Measurements from ENCODE around the gene ARNT2. TPM values are rescaled to one million over a fixed set of nuclear protein-coding genes. Genes with fewer than 3 reads are reported as not detected.
"Not testable (repeated sequence)": the region's sequence is repeated elsewhere in the genome, so short reads cannot be mapped to it uniquely, and the experiment has no call there.

The ARNT2 gene
- polyA plus RNA-seq, 2 of the 4 experiments (the other 2 are of a cell fraction), result 8.9 to 17.0 TPM

GRCh38 chr15:80386151-80386550, 18.0 kb upstream of the ARNT2 start:
- WGBS (ENCODE audit: missing lambda C conversion rate), result 56% methylated on average over 1 of the region's 1 CpG
- Histone ChIP-seq H3K27ac (no peak overlapping the region), H3K9me3 (no peaks in the 10 kb centered on the region), H3K4me3 (no peak overlapping the region), H3K4me1 (no peaks in the 10 kb centered on the region), H3K4me2 (no peak overlapping the region)
- no peak for FAIRE-seq
- ChIA-PET POLR2A (no interaction called here), CTCF (interaction anchor here (0.6 to 2.3 kb wide), 5 partner anchors 10 to 190 kb away, joined by 3 to 7 read pairs (median 4); no protein-coding TSS in a partner anchor)
- DNase-seq (ENCODE audit: low read depth in 1 of 2, low spot score in 1 of 2), result no peak
- no peak for TF ChIP-seq NR3C1 (IDR thresholded peaks at IDR 0.05)
- no peak for TF ChIP-seq RNF2 (IDR thresholded peaks at IDR 0.05; ENCODE audit: borderline replicate concordance, low read depth)
- TF ChIP-seq HDAC2 (IDR thresholded peaks at IDR 0.05), result no peak
- TF ChIP-seq GATA3 (IDR thresholded peaks at IDR 0.05; ENCODE audit: borderline replicate concordance), result no peak
- TF ChIP-seq CHD4 (IDR thresholded peaks at IDR 0.05; ENCODE audit: borderline replicate concordance), result no peak
- TF ChIP-seq POLR2AphosphoS2 (conservative IDR thresholded peaks at IDR 0.05; ENCODE audit: low read length), result no peak
- TF ChIP-seq MYC (IDR thresholded peaks at IDR 0.05; ENCODE audit: borderline replicate concordance, low read length), result no peak
- TF ChIP-seq NFE2L2 (conservative IDR thresholded peaks at IDR 0.05; ENCODE audit: low read length), result no peak
- TF ChIP-seq BHLHE40 (IDR thresholded peaks at IDR 0.05; ENCODE audit: low read depth, low read length), result no peak
- no peak; a peak in 1 of 6 replicates for ATAC-seq

GRCh38 chr15:80388326-80388725, 15.9 kb upstream of the ARNT2 start:
- DNase-seq (ENCODE audit: low read depth in 1 of 2, low spot score in 1 of 2) (no peak), ATAC-seq (no peak), FAIRE-seq (no peak)
- H3K9me3 ChIP-seq, result no peaks in the 10 kb centered on the region
- POLR2A ChIA-PET, result interaction anchor here (0.7 to 1.4 kb wide), 2 partner anchors 9 to 15 kb away, joined by 3 read pairs; no protein-coding TSS in a partner anchor
- CTCF ChIA-PET, result interaction anchor here (0.8 to 1.5 kb wide), 2 partner anchors 108 to 391 kb away, joined by 3 read pairs; partner anchors contain the start of gene CEMIP
- WGBS (ENCODE audit: missing lambda C conversion rate), result 61% methylated on average over 3 of the region's 3 CpGs
- TF ChIP-seq NPAS2 (CRISPR knock-in tag; IDR thresholded peaks at IDR 0.05; ENCODE audit: borderline replicate concordance), result no peak
- no peak for TF ChIP-seq HMGXB4 (CRISPR knock-in tag; IDR thresholded peaks at IDR 0.05; ENCODE audit: borderline replicate concordance)
- TF ChIP-seq CHD4 (IDR thresholded peaks at IDR 0.05; ENCODE audit: borderline replicate concordance), result no peak
- no peak overlapping the region for H3K4me2 ChIP-seq
- no peak overlapping the region for H3K27ac ChIP-seq
- H3K4me1 ChIP-seq, result no peaks in the 10 kb centered on the region
- H3K4me3 ChIP-seq, result no peak overlapping the region

GRCh38 chr15:80389370-80389769, 14.8 kb upstream of the ARNT2 start:
- Histone ChIP-seq H3K4me2 (no peak overlapping the region), H3K9me3 (no peaks in the 10 kb centered on the region), H3K4me3 (no peak overlapping the region), H3K27ac (no peak overlapping the region), H3K4me1 (no peaks in the 10 kb centered on the region)
- FAIRE-seq (no peak), ATAC-seq (no peak), DNase-seq (ENCODE audit: low read depth in 1 of 2, low spot score in 1 of 2) (no peak)
- WGBS (ENCODE audit: missing lambda C conversion rate), result 64% methylated on average over 1 of the region's 1 CpG
- TF ChIP-seq NR3C1 (IDR thresholded peaks at IDR 0.05) (no peak), CEBPB (IDR thresholded peaks at IDR 0.05) (no peak)
- ChIA-PET POLR2A (no interaction called here), CTCF (no interaction called here)

GRCh38 chr15:80390942-80391341, 13.2 kb upstream of the ARNT2 start:
- ATAC-seq; H3K9me3 ChIP-seq; H3K4me2 ChIP-seq; H3K4me3 ChIP-seq; H3K27ac ChIP-seq; POLR2A ChIA-PET; FAIRE-seq; DNase-seq (ENCODE audit: low read depth in 1 of 2, low spot score in 1 of 2); H3K4me1 ChIP-seq; CTCF ChIA-PET: not testable (repeated sequence)
- 39% methylated on average over 1 of the region's 1 CpG for WGBS (ENCODE audit: missing lambda C conversion rate)

GRCh38 chr15:80395616-80396015, 8.6 kb upstream of the ARNT2 start:
- Histone ChIP-seq H3K4me1 (no peaks in the 10 kb centered on the region), H3K9me3 (no peaks in the 10 kb centered on the region), H3K4me2 (no peak overlapping the region), H3K4me3 (no peak overlapping the region), H3K27ac (no peak overlapping the region)
- CTCF ChIA-PET, result no interaction called here
- TF ChIP-seq RAD21 (conservative IDR thresholded peaks at IDR 0.05 in 1 of 2, IDR thresholded peaks at IDR 0.05 in 1 of 2), result no peak
- no peak for TF ChIP-seq MYC (IDR thresholded peaks at IDR 0.05; ENCODE audit: borderline replicate concordance, low read length)
- TF ChIP-seq SMC3 (IDR thresholded peaks at IDR 0.05), result no peak
- TF ChIP-seq GATA3 (IDR thresholded peaks at IDR 0.05; ENCODE audit: borderline replicate concordance), result no peak
- TF ChIP-seq ESRRA (IDR thresholded peaks at IDR 0.05; ENCODE audit: borderline replicate concordance, low read length), result no peak
- no peak for TF ChIP-seq KDM1A (IDR thresholded peaks at IDR 0.05; ENCODE audit: low read depth)
- TF ChIP-seq SREBF2 (IDR thresholded peaks at IDR 0.05), result no peak
- TF ChIP-seq NPAS2 (CRISPR knock-in tag; IDR thresholded peaks at IDR 0.05; ENCODE audit: borderline replicate concordance), result no peak
- no peak for TF ChIP-seq USF2 (IDR thresholded peaks at IDR 0.05)
- no peak for TF ChIP-seq JUN (IDR thresholded peaks at IDR 0.05)
- no peak for TF ChIP-seq TP53 (CRISPR knock-in tag; IDR thresholded peaks at IDR 0.05)
- TF ChIP-seq NFE2L2 (conservative IDR thresholded peaks at IDR 0.05; ENCODE audit: low read length), result no peak
- no peak for TF ChIP-seq MAX (IDR thresholded peaks at IDR 0.05)
- no peak for TF ChIP-seq RNF2 (IDR thresholded peaks at IDR 0.05; ENCODE audit: borderline replicate concordance, low read depth)
- TF ChIP-seq ZNF302 (CRISPR knock-in tag; IDR thresholded peaks at IDR 0.05), result no peak
- no peak for TF ChIP-seq PHF8 (IDR thresholded peaks at IDR 0.05; ENCODE audit: borderline replicate concordance, low read depth)
- TF ChIP-seq HEYL (CRISPR knock-in tag; IDR thresholded peaks at IDR 0.05), result no peak
- FAIRE-seq (no peak), ATAC-seq (no peak), DNase-seq (ENCODE audit: low read depth in 1 of 2, low spot score in 1 of 2) (no peak)
- WGBS (ENCODE audit: missing lambda C conversion rate), result 73% methylated on average over 3 of the region's 3 CpGs
- POLR2A ChIA-PET, result no interaction called here

Measured in A549 (cell line).